Retinal pigment epithelial cell (primary cell): ENCODE results near the gene CABLES1.
"Not testable (repeated sequence)": the region's sequence is repeated elsewhere in the genome, so short reads cannot be mapped to it uniquely, and the experiment has no call there.

Experiments used
- DNase-seq: peaks from one replicate; pipeline ENCODE4 v3.0.0-alpha.2; 2010; ENCODE audit warnings: low read depth
- H3K4me3 ChIP-seq: 2 replicates; pipeline ENCODE4 v1.5.1; 2011; ENCODE audit warnings: mild to moderate bottlenecking, low read length, control low read depth, moderate library complexity
- TF ChIP-seq, protein P1 (sequence below): conservative IDR thresholded peaks from 2 replicates; pipeline ENCODE4 v1.5.1; 2011; ENCODE audit warnings: low read depth, low read length, control low read depth, inconsistent platforms

Gene CABLES1

DNA sequence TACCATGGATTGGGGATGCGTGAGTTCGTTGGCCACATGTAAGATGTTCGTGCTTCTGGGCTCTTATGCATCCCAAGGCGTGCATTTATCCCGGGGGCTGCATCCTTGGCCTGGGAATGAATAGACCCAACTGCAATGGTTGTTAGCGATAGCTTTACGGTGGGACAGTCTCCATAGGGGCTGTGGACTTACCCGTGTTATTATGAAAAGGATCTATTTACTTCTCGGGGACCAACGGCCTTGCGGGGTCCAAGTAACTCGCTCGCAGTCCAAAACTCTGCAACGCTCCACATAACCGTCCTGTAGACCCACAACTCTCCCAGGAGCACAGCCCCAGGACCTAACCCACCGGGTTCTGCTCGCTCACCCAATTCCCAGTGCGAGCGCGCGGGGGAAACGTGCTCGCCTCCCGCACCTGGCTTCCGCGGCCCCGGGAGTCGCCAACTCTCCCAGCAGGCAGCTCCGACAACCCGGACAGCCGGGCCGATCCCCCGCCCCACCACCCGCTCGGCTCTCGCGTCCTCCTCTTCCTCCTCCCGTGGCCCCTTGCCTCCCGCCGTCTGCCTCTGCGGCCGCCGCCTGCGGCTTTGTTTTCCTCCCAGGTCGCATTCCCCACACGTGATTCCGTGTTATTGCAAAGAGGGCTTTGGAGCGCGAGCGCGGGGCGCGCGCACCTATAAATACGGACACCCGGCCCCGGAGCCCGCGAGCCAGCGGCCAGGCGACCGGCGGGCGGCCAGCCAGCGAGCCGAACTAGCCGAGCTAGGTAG, at the start of gene CABLES1:
CABLES1 (plus strand) TSS at position 706 of the 770 bp plus-strand sequence. CDS start 278 bp downstream, outside the sequence.
- TF ChIP-seq, protein P1, sequence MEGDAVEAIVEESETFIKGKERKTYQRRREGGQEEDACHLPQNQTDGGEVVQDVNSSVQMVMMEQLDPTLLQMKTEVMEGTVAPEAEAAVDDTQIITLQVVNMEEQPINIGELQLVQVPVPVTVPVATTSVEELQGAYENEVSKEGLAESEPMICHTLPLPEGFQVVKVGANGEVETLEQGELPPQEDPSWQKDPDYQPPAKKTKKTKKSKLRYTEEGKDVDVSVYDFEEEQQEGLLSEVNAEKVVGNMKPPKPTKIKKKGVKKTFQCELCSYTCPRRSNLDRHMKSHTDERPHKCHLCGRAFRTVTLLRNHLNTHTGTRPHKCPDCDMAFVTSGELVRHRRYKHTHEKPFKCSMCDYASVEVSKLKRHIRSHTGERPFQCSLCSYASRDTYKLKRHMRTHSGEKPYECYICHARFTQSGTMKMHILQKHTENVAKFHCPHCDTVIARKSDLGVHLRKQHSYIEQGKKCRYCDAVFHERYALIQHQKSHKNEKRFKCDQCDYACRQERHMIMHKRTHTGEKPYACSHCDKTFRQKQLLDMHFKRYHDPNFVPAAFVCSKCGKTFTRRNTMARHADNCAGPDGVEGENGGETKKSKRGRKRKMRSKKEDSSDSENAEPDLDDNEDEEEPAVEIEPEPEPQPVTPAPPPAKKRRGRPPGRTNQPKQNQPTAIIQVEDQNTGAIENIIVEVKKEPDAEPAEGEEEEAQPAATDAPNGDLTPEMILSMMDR, result no peak
- peak within 1 kb of the TSS; percentile 76 for H3K4me3 ChIP-seq
- no peak for DNase-seq

DNA sequence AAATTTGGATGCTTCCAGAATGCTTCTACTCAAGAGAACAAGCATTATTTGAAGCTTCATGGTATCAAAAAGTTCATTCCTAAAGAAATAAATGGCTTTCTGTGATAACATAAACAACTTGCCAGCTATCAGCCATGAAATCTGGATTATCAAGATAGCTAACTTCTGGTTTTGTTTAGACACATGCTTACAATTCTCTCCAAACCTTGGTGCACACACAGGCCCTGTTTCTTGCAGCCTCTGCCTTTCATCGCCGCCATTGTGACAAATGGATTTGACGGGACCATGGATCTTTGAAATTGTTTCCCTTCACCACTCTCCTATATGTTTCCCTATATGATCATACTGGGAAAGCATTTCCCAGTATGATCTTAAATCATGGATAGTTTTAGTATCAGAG, 47.9 kb upstream of the CABLES1 start:
- DNase-seq, result no peak
- H3K4me3 ChIP-seq, result no peak overlapping the region
- TF ChIP-seq, protein P1, result no peak

DNA sequence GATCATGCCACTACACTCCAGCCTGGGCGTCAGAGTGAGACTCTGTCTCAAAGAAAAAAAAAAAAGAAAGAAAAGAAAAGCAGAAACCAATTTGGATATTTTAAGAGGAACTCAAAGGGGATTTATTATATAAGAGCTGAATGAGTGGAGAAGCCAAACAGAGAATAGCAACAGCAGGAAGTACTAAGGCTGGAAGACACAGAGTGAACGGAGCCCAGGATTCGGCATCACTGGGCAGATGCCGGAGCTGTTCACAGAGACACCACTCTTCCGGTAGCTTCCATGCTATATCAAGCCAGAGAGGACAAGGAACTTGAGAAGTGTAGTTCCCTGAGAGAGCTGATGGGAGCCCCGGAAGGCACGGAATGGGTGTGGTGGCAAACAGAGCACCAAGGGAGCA, 47.0 kb upstream of the CABLES1 start:
- no peak for DNase-seq
- TF ChIP-seq, protein P1, result no peak
- H3K4me3 ChIP-seq, result no peak overlapping the region

DNA sequence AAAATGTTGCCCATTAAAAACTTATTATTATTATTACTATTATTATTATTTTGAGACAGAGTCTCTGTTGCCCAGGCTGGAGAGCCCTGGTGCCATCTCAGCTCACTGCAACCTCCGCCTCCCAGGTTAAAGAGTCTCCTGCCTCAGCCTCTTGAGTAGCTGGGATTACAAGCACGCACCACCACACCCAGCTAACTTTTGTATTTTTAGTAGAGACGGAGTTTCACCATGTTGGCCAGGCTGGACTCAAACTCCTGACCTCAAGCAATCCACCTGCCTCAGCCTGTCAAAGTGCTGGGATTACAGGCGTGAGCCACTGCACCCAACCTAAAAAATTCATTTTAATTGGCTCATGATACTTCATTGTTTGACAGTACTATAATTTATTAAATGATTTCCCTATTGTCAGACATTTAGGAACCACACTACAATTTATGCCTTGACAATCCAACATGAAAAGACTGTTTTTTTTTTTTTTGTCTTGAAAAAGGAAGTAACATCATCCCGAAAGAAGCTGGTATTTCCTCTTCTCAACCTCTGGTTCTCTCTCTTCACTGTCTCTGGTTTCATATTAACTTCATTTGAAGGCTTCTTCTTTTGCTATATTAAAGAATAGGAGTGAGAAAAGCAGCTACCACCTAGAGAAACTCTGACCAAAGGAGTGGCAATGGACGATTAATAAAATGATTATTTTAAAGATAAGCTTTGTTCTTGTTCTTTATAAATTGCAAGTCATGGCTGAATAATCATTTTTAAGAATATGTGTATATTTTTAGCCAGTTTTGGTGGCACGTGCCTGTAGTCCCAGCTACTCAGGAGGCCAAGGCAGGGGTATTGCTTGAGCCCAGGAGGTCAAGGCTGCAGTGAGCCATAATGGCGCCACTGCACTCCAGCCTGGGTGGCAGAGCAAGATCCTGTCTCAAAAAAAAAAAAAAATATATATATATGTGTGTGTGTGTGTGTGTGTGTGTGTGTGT, 44.0 kb upstream of the CABLES1 start:
- not testable (repeated sequence) for DNase-seq, H3K4me3 ChIP-seq

DNA sequence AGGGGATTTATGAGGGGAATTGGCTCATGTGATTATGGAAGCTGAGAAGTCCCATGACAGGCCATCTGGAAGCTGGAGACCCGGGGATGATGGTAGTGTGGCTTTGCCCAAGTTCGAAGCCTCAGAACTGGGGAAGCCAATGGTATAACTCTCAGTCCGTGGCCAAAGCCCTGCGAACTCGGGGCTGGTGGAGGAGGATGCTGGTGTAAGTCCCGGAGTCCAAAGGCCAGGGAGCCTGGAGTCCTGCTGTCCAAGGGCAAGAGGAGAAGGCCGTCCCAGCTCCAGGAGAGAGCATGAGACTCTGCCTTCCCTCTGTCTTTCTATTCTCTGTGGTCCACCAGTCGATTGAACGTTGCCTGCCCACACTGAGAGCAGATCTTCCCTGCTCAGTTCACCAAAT, 43.2 kb upstream of the CABLES1 start:
- H3K4me3 ChIP-seq, result no peak overlapping the region
- no peak for DNase-seq
- TF ChIP-seq, protein P1, result no peak

DNA sequence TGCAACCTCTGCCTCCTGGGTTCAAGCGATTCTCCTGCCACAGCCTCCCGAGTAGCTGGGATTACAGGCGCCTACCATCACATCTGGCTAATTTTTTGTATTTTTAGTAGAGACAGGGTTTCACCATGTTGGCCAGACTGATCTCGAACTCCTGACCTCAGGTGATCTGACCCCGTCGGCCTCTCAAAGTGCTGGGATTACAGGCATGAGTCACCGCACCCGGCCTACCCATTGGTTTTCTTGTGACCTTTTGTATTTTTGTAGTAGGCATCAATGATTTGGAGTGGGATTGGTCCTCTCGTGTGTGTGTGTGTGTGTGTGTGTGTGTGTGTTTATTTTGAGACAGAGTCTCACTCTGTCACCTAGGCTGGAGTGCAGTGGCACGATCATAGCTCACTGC, 42.2 kb upstream of the CABLES1 start:
- DNase-seq, H3K4me3 ChIP-seq: not testable (repeated sequence)

GRCh38 chr18:23093772-23094171, 41.5 kb upstream of the CABLES1 start:
- DNase-seq, result no peak
- TF ChIP-seq, protein P1, result no peak
- no peak overlapping the region for H3K4me3 ChIP-seq
